B cell (primary cell): ENCODE data around the gene C17orf50. TPM values are rescaled to one million over a fixed set of nuclear protein-coding genes. Genes with fewer than 3 reads are reported as not detected.

ENCODE experiments used
- ATAC-seq: fragments of 200-7000 bp; cut with Tn5 transposase; one replicate; pipeline ENCODE4 v1.10.0; 2021; ENCODE audit warnings: low read depth, mild to moderate bottlenecking, moderate number of reproducible peaks, moderate library complexity
- CTCF ChIA-PET: fragments of 350-600 bp; sonication (Branson Sonifier 250); formaldehyde crosslinking; loops from one replicate; lab custom pipeline; 2021; ENCODE audit warnings: antibody characterized with exemption, inconsistent platforms; lab: Charles Lee
- POLR2A ChIA-PET: fragments of 350-600 bp; sonication (Branson Sonifier 250); formaldehyde crosslinking; loops from one replicate; lab custom pipeline; 2021; ENCODE audit warnings: antibody characterized with exemption; lab: Charles Lee
- DNase-seq: peaks from one replicate; pipeline ENCODE4 v3.0.0; 2013
- H2AFZ ChIP-seq: 2 replicates; pipeline ENCODE4 v1.6.1; 2012; ENCODE audit warnings: mild to moderate bottlenecking, low read depth, low read length; ENCODE audit not compliant: insufficient read depth, poor library complexity, severe bottlenecking
- H3K27ac ChIP-seq, 2 donors: 1 replicate in 1 of 2; 2 replicates in 1 of 2; pipeline ENCODE4 v1.5.1; 2012 to 2013; ENCODE audit warnings: low read length in 2 of 2, mild to moderate bottlenecking in 2 of 2, moderate library complexity in 1 of 2
- H3K27me3 ChIP-seq, 4 experiments: fragments of 200-600 bp in 1 of 4; sonication (generic) in 1 of 4; replicated peaks in 1 of 4; 1 replicate in 2 of 4; 2 replicates in 2 of 4; pipeline versions ENCODE4 v1.6.1 to v1.7.0; 2013 to 2016; ENCODE audit warnings: low read length in 3 of 4, mild to moderate bottlenecking in 2 of 4, mixed read lengths in 1 of 4, moderate library complexity in 1 of 4; ENCODE audit not compliant: insufficient read depth in 4 of 4, control insufficient read depth in 3 of 4; ENCODE audit errors: control extremely low read depth in 1 of 4
- H3K36me3 ChIP-seq, 2 experiments: replicated peaks in 1 of 2; 1 replicate in 1 of 2; 2 replicates in 1 of 2; pipeline versions ENCODE4 v1.6.1 to v1.7.1; 2013; ENCODE audit warnings: low read length in 1 of 2; ENCODE audit not compliant: insufficient read depth in 2 of 2, control insufficient read depth in 1 of 2; ENCODE audit errors: control extremely low read depth in 1 of 2, extremely low read depth in 1 of 2
- H3K4me1 ChIP-seq, 2 donors: fragments of 200-600 bp in 1 of 2; sonication (generic) in 1 of 2; 1 replicate in 1 of 2; 2 replicates in 1 of 2; pipeline versions ENCODE4 v1.5.1 to v1.6.1; 2013 to 2017; ENCODE audit warnings: low read length in 2 of 2; ENCODE audit not compliant: control insufficient read depth in 2 of 2, insufficient read depth in 2 of 2
- H3K4me2 ChIP-seq: replicated peaks from 2 replicates; pipeline ENCODE3; 2012; ENCODE audit warnings: mild to moderate bottlenecking, low read depth, low read length; ENCODE audit not compliant: poor library complexity, severe bottlenecking
- H3K4me3 ChIP-seq, 5 experiments: fragments of 200-600 bp in 1 of 5; sonication (generic) in 1 of 5; 1 replicate in 3 of 5; 2 replicates in 2 of 5; pipeline versions ENCODE4 v1.5.1 to v1.7.0; 2011 to 2016; ENCODE audit warnings: low read length in 4 of 5, mild to moderate bottlenecking in 4 of 5, low read depth in 2 of 5, control low read depth in 1 of 5, moderate library complexity in 1 of 5; ENCODE audit not compliant: insufficient read depth in 1 of 5; ENCODE audit errors: control extremely low read depth in 1 of 5, extremely low read depth in 1 of 5
- H3K79me2 ChIP-seq: fragments of 200-600 bp; sonication (generic); one replicate; pipeline ENCODE4 v1.6.0; 2016; ENCODE audit warnings: low read length; ENCODE audit not compliant: control insufficient read depth, insufficient read depth
- H3K9ac ChIP-seq: fragments of 200-600 bp; sonication (generic); 2 replicates; pipeline ENCODE4 v1.6.1; 2017; ENCODE audit warnings: mild to moderate bottlenecking, low read length, moderate library complexity
- H3K9me3 ChIP-seq, 3 donors: one replicate each; pipeline versions ENCODE4 v1.6.1 to v1.7.1; 2013; ENCODE audit warnings: low read length in 2 of 3; ENCODE audit not compliant: control insufficient read depth in 2 of 3, insufficient read depth in 1 of 3; ENCODE audit errors: control extremely low read depth in 1 of 3
- H4K20me1 ChIP-seq: 2 replicates; pipeline ENCODE4 v1.6.0; 2012; ENCODE audit warnings: mild to moderate bottlenecking, low read length; ENCODE audit not compliant: insufficient read depth, control insufficient read depth, poor library complexity, severe bottlenecking
- H3K27ac Mint-ChIP-seq: one replicate; pipeline ENCODE4 v1.8.0; 2021; ENCODE audit warnings: mixed read lengths
- H3K27me3 Mint-ChIP-seq: one replicate; pipeline ENCODE4 v1.8.0; 2021; ENCODE audit warnings: mixed read lengths
- H3K4me1 Mint-ChIP-seq: one replicate; pipeline ENCODE4 v1.8.0; 2021; ENCODE audit warnings: mixed read lengths
- H3K4me3 Mint-ChIP-seq: one replicate; pipeline ENCODE4 v1.8.0; 2021; ENCODE audit warnings: mixed read lengths
- H3K9me3 Mint-ChIP-seq: one replicate; pipeline ENCODE4 v1.8.0; 2022; ENCODE audit warnings: mixed read lengths; ENCODE audit not compliant: insufficient read depth
- CTCF ChIP-seq: fragments of 200-600 bp; IDR thresholded peaks from one replicate; pipeline ENCODE4 v1.8.0; 2022; ENCODE audit warnings: antibody characterized with exemption, mild to moderate bottlenecking
- EZH2 ChIP-seq: IDR thresholded peaks from 2 replicates; pipeline ENCODE4 v1.6.1; 2012; ENCODE audit warnings: borderline replicate concordance, low read depth, mild to moderate bottlenecking, moderate library complexity, low read length; ENCODE audit not compliant: insufficient read depth, poor library complexity, severe bottlenecking
- WGBS: methylation state at CpG from one replicate; pipeline ENCODE4 v1.1.5; 2013; ENCODE audit warnings: missing lambda C conversion rate; ENCODE audit not compliant: insufficient coverage; 5-methylcytosine and 5-hydroxymethylcytosine counted together
- intact Hi-C: fragments of 100-400 bp; cut with micrococcal nuclease; formaldehyde crosslinking; loops from one replicate; pipeline ENCODE4 v1.10.0; 2022
- polyA plus RNA-seq: library from polyadenylated mRNA; depleted of rRNA; stranded (reverse); fragments of >200 nt; gene quantifications from 2 replicates; pipeline ENCODE4 v1.2.3, GENCODE V29; 2012
- total RNA-seq, 2 donors: library from RNA; stranded (reverse); fragments of 120-200 nt in 1 of 2; gene quantifications; 1 replicate in 1 of 2; 2 replicates in 1 of 2; pipeline versions ENCODE4 v1.2.3 to v1.2.4, GENCODE V29; 2013 to 2022

The C17orf50 gene
- total and polyA plus RNA-seq, 2 donors (not counting 1 experiment from before 2014, with no cell fraction given) = not detected

- no peak overlapping the region for H3K4me2 ChIP-seq
- H3K27me3 Mint-ChIP-seq = no peaks in the 10 kb centered on the region
- no peaks in the 10 kb centered on the region for H3K79me2 ChIP-seq
- TF ChIP-seq EZH2 (no peak), CTCF (no peak)
- H3K27ac ChIP-seq = no peak overlapping the region
- no peaks in the 10 kb centered on the region for H3K9me3 ChIP-seq
- DNase-seq (no peak), ATAC-seq (no peak)
- no peaks in the 10 kb centered on the region for H3K9me3 Mint-ChIP-seq
- H3K4me1 Mint-ChIP-seq = no peaks in the 10 kb centered on the region
- no peaks in the 10 kb centered on the region for H3K27me3 ChIP-seq
- intact Hi-C loops = no loop called here
- peaks cover 33 to 73% of the 10 kb centered on the region in 2 experiments for H3K36me3 ChIP-seq
- H3K4me3 ChIP-seq = no peak overlapping the region
- H3K4me1 ChIP-seq = no peaks in the 10 kb centered on the region
- H3K27ac Mint-ChIP-seq = no peak overlapping the region
- ChIA-PET POLR2A (no interaction called here), CTCF (no interaction called here)
- H3K4me3 Mint-ChIP-seq = no peak overlapping the region
- H2AFZ ChIP-seq = no peak overlapping the region
- H3K9ac ChIP-seq = no peak overlapping the region
- H4K20me1 ChIP-seq = no peaks in the 10 kb centered on the region
Observed at GRCh38 chr17:35715416-35715815, 45.3 kb upstream of the C17orf50 start.

- H3K4me1 ChIP-seq = no peaks in the 10 kb centered on the region
- no peak overlapping the region for H3K27ac ChIP-seq
- Mint-ChIP-seq H3K9me3 (no peaks in the 10 kb centered on the region), H3K4me1 (no peaks in the 10 kb centered on the region), H3K4me3 (no peak overlapping the region), H3K27me3 (no peaks in the 10 kb centered on the region), H3K27ac (no peak overlapping the region)
- H3K9ac ChIP-seq = no peak overlapping the region
- no peak for TF ChIP-seq EZH2
- TF ChIP-seq CTCF = no peak
- H3K79me2 ChIP-seq = no peaks in the 10 kb centered on the region
- CTCF ChIA-PET = interaction anchor here (1.5 kb wide), 1 partner anchor 12 kb away, joined by 4 read pairs; no protein-coding TSS in a partner anchor
- no peaks in the 10 kb centered on the region for H3K9me3 ChIP-seq
- H2AFZ ChIP-seq = no peak overlapping the region
- H4K20me1 ChIP-seq = no peaks in the 10 kb centered on the region
- peaks cover 25 to 65% of the 10 kb centered on the region in 2 experiments for H3K36me3 ChIP-seq
- intact Hi-C loops = no loop called here
- POLR2A ChIA-PET = no interaction called here
- no peaks in the 10 kb centered on the region for H3K27me3 ChIP-seq
- no peak overlapping the region for H3K4me2 ChIP-seq
- ATAC-seq (no peak), DNase-seq (no peak)
- no CpG with 5 or more reads among the region's 3 CpGs for WGBS
- H3K4me3 ChIP-seq = no peak overlapping the region
Observed at GRCh38 chr17:35716173-35716572, 44.5 kb upstream of the C17orf50 start.
